NOMO-1 (cell line): ENCODE results near the gene VKORC1.

ENCODE experiments used
- DNase-seq, 2 experiments: peaks; one replicate each; lab custom pipeline; 2025; ENCODE audit not compliant: unreplicated experiment in 2 of 2; lab: John Stamatoyannopoulos, UW

The VKORC1 gene

GRCh38 chr16:31067342-31067741 is 27.3 kb downstream of the VKORC1 start:
- DNase-seq: no peak

DNA sequence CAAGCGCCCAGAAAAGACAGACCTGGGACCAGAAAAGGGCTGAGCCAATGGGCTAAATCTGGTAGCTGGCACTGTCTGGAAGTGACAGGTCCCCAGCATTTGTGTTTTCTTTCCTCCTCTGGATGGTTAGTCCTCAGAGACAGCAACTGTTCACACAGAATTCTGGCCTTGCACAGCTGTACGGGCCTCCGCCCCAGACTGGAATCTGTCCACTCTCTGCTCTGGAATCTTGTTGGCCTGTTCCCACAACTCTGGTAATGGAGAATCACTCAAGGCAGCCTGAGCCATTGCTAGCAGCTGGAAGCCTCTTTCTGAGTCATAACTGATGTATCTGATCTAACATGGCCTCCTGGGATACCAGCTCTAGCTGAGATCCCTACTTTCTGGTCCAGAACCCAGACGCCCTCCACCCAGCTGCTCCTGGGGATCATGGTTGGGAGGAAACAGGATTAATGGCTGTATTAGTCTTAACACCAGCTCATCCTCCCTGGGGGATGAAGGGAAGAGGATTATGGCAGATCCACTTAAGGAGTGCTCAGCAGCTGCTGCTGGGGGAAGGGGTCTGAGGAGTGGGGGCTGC is 29.6 kb downstream of the VKORC1 start:
- no peak for DNase-seq

GRCh38 chr16:31063843-31064611 is 30.6 kb downstream of the VKORC1 start:
- no peak for DNase-seq

DNA sequence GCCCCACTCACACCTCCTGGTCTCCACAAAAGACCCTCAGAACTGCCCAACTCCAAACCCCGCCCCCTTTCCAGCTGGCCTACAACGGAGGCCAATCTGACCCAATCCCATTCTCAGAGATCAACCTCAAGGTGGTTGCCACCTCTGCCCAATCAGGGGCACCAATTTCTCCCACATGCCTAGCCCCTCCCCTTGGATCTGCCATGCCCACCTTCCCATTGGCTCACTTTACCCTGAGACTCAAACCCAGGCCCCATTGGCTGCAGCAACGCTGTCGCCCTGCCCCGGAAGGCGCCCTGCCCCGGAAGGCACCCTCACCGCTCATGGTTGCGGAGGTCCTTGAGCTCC is 31.1 kb downstream of the VKORC1 start:
- DNase-seq: no peak

DNA sequence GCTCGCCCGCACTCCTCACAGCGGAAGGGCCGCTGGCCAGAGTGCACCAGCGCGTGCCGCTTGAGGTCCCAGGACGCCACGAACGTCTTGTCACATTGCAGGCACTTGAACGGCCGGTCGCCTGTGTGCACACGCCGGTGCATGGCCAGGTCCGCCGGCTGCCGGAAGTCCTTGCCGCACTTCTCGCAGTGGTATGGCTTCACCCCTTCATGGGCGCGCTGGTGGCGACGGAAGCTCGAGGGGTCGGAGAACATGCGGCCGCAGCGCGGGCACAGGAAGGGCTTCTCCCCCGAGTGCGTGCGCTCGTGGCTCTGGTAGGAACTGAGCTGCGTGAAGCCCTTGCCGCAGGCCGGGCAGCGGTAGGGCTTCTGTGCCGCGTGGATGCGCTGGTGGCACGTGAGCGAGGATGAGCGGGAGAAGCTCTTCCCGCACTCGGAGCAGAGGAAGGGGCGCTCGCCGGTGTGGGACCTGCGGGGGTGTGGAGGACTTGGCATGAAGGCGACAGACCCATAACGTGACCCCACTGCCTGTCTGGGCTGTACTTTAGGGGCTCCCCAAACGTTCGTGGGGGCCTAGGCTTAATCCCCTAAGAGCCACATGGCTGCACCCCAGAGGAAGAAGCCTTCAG is 32.7 kb downstream of the VKORC1 start:
- no peak for DNase-seq

- no peak for DNase-seq
Measured at GRCh38 chr16:31061126-31061812, 33.3 kb downstream of the VKORC1 start.

DNA sequence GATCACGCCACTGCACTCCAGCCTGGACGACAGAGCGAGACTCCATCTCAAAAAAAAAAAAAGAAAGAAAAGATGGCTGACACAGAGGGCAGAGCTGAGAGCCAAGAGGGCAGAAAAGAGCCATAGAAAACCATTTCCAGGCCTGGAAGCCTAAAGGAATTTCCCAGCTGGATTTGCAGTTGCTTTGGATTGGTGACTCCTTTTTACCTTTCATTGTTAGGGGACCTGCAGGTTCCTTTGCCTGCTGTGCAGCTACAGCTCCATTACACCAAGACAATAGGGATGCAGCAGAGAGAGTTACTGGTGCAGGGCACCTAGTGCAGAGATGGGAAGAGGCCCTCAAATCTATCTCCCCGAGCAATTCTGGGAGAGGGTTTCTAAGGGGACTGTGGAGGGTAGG is 39.0 kb downstream of the VKORC1 start:
- no peak for DNase-seq

- peak; percentile 6 to 18 for DNase-seq
Measured at GRCh38 chr16:31052114-31052513, 42.5 kb downstream of the VKORC1 start.

DNA sequence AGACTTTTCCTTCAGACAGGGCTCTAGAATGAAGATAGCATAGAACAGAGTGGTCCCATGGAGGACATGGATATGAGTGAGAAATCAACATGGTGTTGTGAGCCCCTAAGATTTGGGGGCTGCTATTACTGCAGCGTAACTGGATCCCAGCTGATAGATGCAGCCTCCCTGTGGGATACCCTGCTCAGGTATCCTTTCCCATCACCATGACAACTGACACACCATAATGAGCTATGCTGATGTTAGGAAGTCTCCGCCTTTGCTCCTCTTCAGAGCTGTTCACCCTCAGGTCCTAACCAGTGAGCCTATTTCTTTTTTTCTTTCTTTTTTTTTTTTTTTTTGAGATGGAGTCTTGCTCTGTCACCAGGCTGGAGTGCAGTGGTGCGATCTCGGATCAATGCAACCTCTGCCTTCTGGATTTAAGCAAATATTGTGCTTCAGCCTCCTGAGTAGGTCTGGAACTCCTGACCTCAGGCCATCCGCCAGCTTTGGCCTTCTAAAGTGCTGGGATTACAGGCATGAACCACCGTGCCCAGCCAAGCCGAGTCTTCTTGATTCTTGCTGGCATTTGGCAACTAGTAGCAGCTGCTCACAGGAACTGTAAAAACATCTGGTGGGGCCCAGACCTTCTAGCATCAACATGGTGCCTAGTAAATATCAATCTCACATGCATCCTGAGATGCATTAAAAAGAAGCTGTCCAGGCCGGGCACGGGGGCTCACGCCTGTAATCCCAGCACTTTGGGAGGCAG is 44.1 kb downstream of the VKORC1 start:
- DNase-seq: no peak

DNA sequence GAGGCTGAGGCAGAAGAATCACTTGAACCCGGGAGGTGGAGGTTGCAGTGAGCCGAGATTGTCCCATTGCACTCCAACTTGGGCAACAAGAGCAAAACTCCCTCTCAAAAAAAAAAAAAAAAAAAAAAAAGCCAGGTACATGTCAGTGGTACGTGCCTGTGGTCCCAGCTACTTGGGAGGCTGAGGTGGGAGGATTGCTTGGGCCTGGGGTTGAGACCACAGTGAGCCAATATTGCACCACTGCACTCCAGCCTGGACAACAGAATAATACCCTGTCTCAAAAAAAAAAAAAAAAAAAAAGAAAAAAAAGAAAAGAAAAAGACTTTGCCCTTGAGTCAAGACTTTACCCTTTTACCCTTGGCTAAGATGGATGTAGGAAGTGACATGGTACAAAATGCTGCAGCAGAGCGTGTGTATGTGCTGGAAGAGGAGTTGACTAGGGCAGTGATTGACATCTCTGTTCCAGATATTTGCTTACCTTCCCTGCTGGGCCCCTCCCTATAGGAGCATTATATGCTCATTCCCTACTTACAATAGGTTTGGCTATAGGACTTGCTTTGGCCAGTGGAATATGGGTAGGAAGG is 50.6 kb downstream of the VKORC1 start:
- no peak for DNase-seq

GRCh38 chr16:31043352-31043751 is 51.2 kb downstream of the VKORC1 start:
- DNase-seq: no peak

DNA sequence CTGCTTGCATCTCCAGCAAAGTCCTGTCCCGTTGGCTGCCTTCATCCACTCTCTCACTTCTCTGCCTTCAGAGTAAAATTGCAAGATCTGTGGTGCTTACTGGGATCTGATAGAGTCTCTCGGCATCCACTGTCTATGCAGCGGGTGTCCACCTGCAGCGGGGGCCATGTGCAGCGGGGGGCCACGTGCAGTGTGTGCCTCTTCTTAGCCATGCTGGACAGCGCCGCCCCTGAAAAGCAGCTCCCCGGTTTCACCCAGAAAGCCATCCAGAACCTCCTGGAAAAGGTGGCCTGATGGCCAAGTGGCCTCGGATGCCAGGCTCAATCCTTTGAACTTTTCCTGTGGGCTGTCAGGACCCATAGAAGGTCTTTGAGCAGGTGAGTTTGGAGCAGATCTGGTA is 51.7 kb downstream of the VKORC1 start:
- DNase-seq: no peak
